Prostate gland (tissue), 2 donors: ENCODE results near the gene CHID1.

Experiments
- CTCF ChIP-seq, 4 experiments: fragments of 200-600 bp in 2 of 4; fragments of 450-650 bp in 2 of 4; sonication (generic) in 2 of 4; IDR thresholded peaks; 1 replicate in 3 of 4; 2 replicates in 1 of 4; pipeline ENCODE4 v1.5.1; 2016 to 2019; ENCODE audit warnings: antibody characterized with exemption in 4 of 4, mild to moderate bottlenecking in 2 of 4, moderate library complexity in 2 of 4
- POLR2A ChIP-seq: fragments of 450-650 bp; IDR thresholded peaks from one replicate; pipeline ENCODE4 v1.6.1; 2016; ENCODE audit warnings: antibody characterized with exemption, mild to moderate bottlenecking

- TF ChIP-seq CTCF (IDR thresholded peaks at IDR 0.05) (no peak), POLR2A (no peak)
Observed at GRCh38 chr11:908273-908672, 2.3 kb downstream of the CHID1 start.
